H9 (cell line): ENCODE measurements around the gene SPCS3. TPM values are rescaled to one million over a fixed set of nuclear protein-coding genes. Genes with fewer than 3 reads are reported as not detected.

Experiments used
- DNase-seq: peaks from one replicate; pipeline ENCODE4 v3.0.0-alpha.2; 2017
- H2AFZ ChIP-seq: one replicate; pipeline ENCODE4 v1.6.1; 2013; ENCODE audit warnings: mild to moderate bottlenecking, low read length, control low read depth, moderate library complexity
- H2AK5ac ChIP-seq: 2 replicates; pipeline ENCODE4 v1.6.1; 2013; ENCODE audit warnings: low read length, control low read depth, mixed read lengths; ENCODE audit not compliant: insufficient read length
- H2BK120ac ChIP-seq: one replicate; pipeline ENCODE4 v1.6.1; 2013; ENCODE audit warnings: low read depth, mild to moderate bottlenecking, low read length, control low read depth, inconsistent platforms; ENCODE audit not compliant: poor library complexity, severe bottlenecking
- H2BK12ac ChIP-seq: 2 replicates; pipeline ENCODE4 v1.6.1; 2013; ENCODE audit warnings: low read length, control low read depth, mixed read lengths, low read depth; ENCODE audit not compliant: insufficient read length
- H2BK15ac ChIP-seq: 2 replicates; pipeline ENCODE4 v1.6.1; 2013; ENCODE audit warnings: low read depth, low read length, control low read depth
- H2BK20ac ChIP-seq: one replicate; pipeline ENCODE4 v1.6.1; 2013; ENCODE audit warnings: low read depth, mild to moderate bottlenecking, low read length, control low read depth, inconsistent platforms; ENCODE audit not compliant: poor library complexity, severe bottlenecking
- H2BK5ac ChIP-seq: 2 replicates; pipeline ENCODE4 v1.6.1; 2013; ENCODE audit warnings: low read length, control low read depth, mixed read lengths; ENCODE audit not compliant: insufficient read length
- H3K14ac ChIP-seq: 2 replicates; pipeline ENCODE4 v1.6.1; 2013; ENCODE audit warnings: low read length, control low read depth; ENCODE audit not compliant: insufficient read depth
- H3K18ac ChIP-seq: 2 replicates; pipeline ENCODE4 v1.6.1; 2013; ENCODE audit warnings: low read depth, mild to moderate bottlenecking, mixed read lengths, low read length, control low read depth; ENCODE audit not compliant: insufficient read length
- H3K23ac ChIP-seq: 2 replicates; pipeline ENCODE4 v1.6.1; 2013; ENCODE audit warnings: low read length, control low read depth, mixed read lengths, low read depth; ENCODE audit not compliant: insufficient read length
- H3K23me2 ChIP-seq: 2 replicates; pipeline ENCODE4 v1.6.1; 2013; ENCODE audit warnings: low read depth, mild to moderate bottlenecking, mixed read lengths, low read length, control low read depth; ENCODE audit not compliant: insufficient read length, poor library complexity, severe bottlenecking
- H3K27ac ChIP-seq: 2 replicates; pipeline ENCODE4 v1.5.1; 2013; ENCODE audit warnings: low read length, control low read depth, mixed read lengths, low read depth; ENCODE audit not compliant: insufficient read length
- H3K27me3 ChIP-seq: 2 replicates; pipeline ENCODE4 v1.6.1; 2013; ENCODE audit warnings: low read length, control low read depth, inconsistent platforms; ENCODE audit not compliant: insufficient read depth
- H3K4ac ChIP-seq: 2 replicates; pipeline ENCODE4 v1.6.1; 2013; ENCODE audit warnings: low read depth, mild to moderate bottlenecking, control low read depth, inconsistent platforms, low read length, moderate library complexity
- H3K4me1 ChIP-seq: 2 replicates; pipeline ENCODE4 v1.6.1; 2013; ENCODE audit warnings: low read length, control low read depth, inconsistent platforms; ENCODE audit not compliant: insufficient read depth
- H3K4me2 ChIP-seq: 2 replicates; pipeline ENCODE4 v1.6.1; 2013; ENCODE audit warnings: low read length, control low read depth, mixed read lengths; ENCODE audit not compliant: insufficient read length, insufficient read depth
- H3K56ac ChIP-seq: 2 replicates; pipeline ENCODE4 v1.6.1; 2013; ENCODE audit warnings: low read depth, mild to moderate bottlenecking, mixed read lengths, low read length, control low read depth; ENCODE audit not compliant: insufficient read length
- H3K79me1 ChIP-seq: 2 replicates; pipeline ENCODE4 v1.6.1; 2013; ENCODE audit warnings: low read depth, mild to moderate bottlenecking, moderate library complexity, low read length, control low read depth, inconsistent platforms; ENCODE audit not compliant: insufficient read depth, poor library complexity, severe bottlenecking
- H3K79me2 ChIP-seq: 2 replicates; pipeline ENCODE4 v1.6.1; 2013; ENCODE audit warnings: low read length, control low read depth, inconsistent platforms; ENCODE audit not compliant: insufficient read depth
- H3K9ac ChIP-seq: 2 replicates; pipeline ENCODE4 v1.6.1; 2013; ENCODE audit warnings: low read length, control low read depth, mixed read lengths; ENCODE audit not compliant: insufficient read length; ENCODE audit errors: extremely low read depth
- H3K9me3 ChIP-seq: one replicate; pipeline ENCODE4 v1.6.1; 2013; ENCODE audit warnings: low read depth, low read length, inconsistent platforms; ENCODE audit not compliant: control insufficient read depth
- H3T11ph ChIP-seq: one replicate; pipeline ENCODE4 v1.6.1; 2013; ENCODE audit warnings: mild to moderate bottlenecking, low read length, control low read depth, inconsistent platforms
- H4K20me1 ChIP-seq: one replicate; pipeline ENCODE4 v1.6.1; 2013; ENCODE audit not compliant: control insufficient read depth, insufficient read length, insufficient read depth
- H4K5ac ChIP-seq: 2 replicates; pipeline ENCODE4 v1.6.1; 2013; ENCODE audit warnings: low read depth, mild to moderate bottlenecking, mixed read lengths, low read length, control low read depth; ENCODE audit not compliant: insufficient read length
- H4K8ac ChIP-seq: replicated peaks from 2 replicates; pipeline ENCODE4 v1.6.1; 2013; ENCODE audit warnings: low read length, control low read depth, mixed read lengths, low read depth; ENCODE audit not compliant: insufficient read length
- H4K91ac ChIP-seq: 2 replicates; pipeline ENCODE4 v1.6.1; 2013; ENCODE audit warnings: low read depth, mild to moderate bottlenecking, moderate library complexity, mixed read lengths, low read length, control low read depth; ENCODE audit not compliant: insufficient read length
- H3K27ac Mint-ChIP-seq, 3 experiments: 2 replicates in 2 of 3; 3 replicates in 1 of 3; pipeline ENCODE4 v1.8.0; 2020 to 2021; ENCODE audit warnings: mixed read lengths in 3 of 3, mild to moderate bottlenecking in 1 of 3, moderate library complexity in 1 of 3
- H3K27me3 Mint-ChIP-seq: 2 replicates; pipeline ENCODE4 v1.8.0; 2021; ENCODE audit warnings: low read depth, mild to moderate bottlenecking, moderate library complexity, mixed read lengths
- H3K36me3 Mint-ChIP-seq, 3 experiments: 2 replicates in 2 of 3; 3 replicates in 1 of 3; pipeline ENCODE4 v1.8.0; 2020 to 2021; ENCODE audit warnings: low read depth in 3 of 3, mixed read lengths in 3 of 3; ENCODE audit not compliant: insufficient read depth in 1 of 3
- H3K4me1 Mint-ChIP-seq, 2 experiments: 2 replicates each; pipeline ENCODE4 v1.8.0; 2020; ENCODE audit warnings: mixed read lengths in 2 of 2
- H3K4me3 Mint-ChIP-seq, 2 experiments: 2 replicates in 1 of 2; 3 replicates in 1 of 2; pipeline ENCODE4 v1.8.0; 2020 to 2021; ENCODE audit warnings: mild to moderate bottlenecking in 2 of 2, mixed read lengths in 2 of 2, moderate library complexity in 1 of 2
- H3K9me3 Mint-ChIP-seq, 2 experiments: 2 replicates in 1 of 2; 3 replicates in 1 of 2; pipeline ENCODE4 v1.8.0; 2020; ENCODE audit warnings: mild to moderate bottlenecking in 2 of 2, mixed read lengths in 2 of 2, moderate library complexity in 1 of 2
- total RNA-seq: library from RNA; stranded (reverse); gene quantifications from 2 replicates; pipeline ENCODE4 v1.2.1, GENCODE V29; 2021
- TF ChIP-seq, protein P1 (sequence below): fragments of 200-600 bp; sonication (generic); conservative IDR thresholded peaks from 3 replicates; pipeline ENCODE4 v1.8.0; 2021; ENCODE audit warnings: antibody characterized with exemption, mild to moderate bottlenecking

Gene SPCS3
- total RNA-seq, 1 experiment from 2014 or later = 113 TPM

DNA sequence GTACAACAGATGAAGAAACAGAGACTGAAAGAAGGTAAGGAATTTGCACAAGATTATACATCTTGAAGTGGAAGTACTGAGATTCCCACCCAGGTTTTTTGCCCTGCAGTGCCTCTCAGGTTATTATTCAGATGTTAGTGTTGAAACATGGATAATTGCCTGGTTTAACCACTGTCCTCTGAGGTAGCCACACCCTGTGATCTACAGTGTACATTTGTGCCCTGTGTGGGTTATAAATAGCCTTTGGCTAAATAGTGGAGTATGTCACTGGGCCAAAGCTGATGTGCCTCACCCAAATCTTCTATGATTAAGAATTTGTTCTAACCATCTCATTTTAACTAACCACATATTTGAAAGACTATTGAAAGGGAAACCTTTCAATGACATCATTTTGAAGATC lies 45.3 kb upstream of the SPCS3 start:
- H4K8ac ChIP-seq = no peak overlapping the region

More for the DNA sequence above, 45.3 kb upstream of the SPCS3 start:
- Histone ChIP-seq H3K23ac (no peak overlapping the region), H3K9ac (no peak overlapping the region), H2BK5ac (no peak overlapping the region), H2BK20ac (no peak overlapping the region), H4K20me1 (no peaks in the 10 kb centered on the region), H3K4ac (no peak overlapping the region), H3K9me3 (no peaks in the 10 kb centered on the region), H3K79me1 (no peaks in the 10 kb centered on the region), H4K5ac (no peak overlapping the region), H3K18ac (no peak overlapping the region), H2BK120ac (no peak overlapping the region), H2BK12ac (no peak overlapping the region), H3T11ph (no peak overlapping the region), H3K4me2 (no peak overlapping the region), H3K27ac (no peak overlapping the region), H3K79me2 (no peaks in the 10 kb centered on the region), H3K14ac (no peak overlapping the region), H2BK15ac (no peak overlapping the region), H2AK5ac (no peak overlapping the region), H4K91ac (no peak overlapping the region), H3K23me2 (no peaks in the 10 kb centered on the region), H3K27me3 (no peaks in the 10 kb centered on the region), H3K56ac (no peak overlapping the region), H2AFZ (no peak overlapping the region), H3K4me1 (no peaks in the 10 kb centered on the region; the same call in 1 of the 2 replicates)
- H3K9me3 Mint-ChIP-seq = peaks cover under 1% of the 10 kb centered on the region in 2 experiments; a peak in 1 of 5 replicates
- DNase-seq = no peak
- TF ChIP-seq, protein P1, sequence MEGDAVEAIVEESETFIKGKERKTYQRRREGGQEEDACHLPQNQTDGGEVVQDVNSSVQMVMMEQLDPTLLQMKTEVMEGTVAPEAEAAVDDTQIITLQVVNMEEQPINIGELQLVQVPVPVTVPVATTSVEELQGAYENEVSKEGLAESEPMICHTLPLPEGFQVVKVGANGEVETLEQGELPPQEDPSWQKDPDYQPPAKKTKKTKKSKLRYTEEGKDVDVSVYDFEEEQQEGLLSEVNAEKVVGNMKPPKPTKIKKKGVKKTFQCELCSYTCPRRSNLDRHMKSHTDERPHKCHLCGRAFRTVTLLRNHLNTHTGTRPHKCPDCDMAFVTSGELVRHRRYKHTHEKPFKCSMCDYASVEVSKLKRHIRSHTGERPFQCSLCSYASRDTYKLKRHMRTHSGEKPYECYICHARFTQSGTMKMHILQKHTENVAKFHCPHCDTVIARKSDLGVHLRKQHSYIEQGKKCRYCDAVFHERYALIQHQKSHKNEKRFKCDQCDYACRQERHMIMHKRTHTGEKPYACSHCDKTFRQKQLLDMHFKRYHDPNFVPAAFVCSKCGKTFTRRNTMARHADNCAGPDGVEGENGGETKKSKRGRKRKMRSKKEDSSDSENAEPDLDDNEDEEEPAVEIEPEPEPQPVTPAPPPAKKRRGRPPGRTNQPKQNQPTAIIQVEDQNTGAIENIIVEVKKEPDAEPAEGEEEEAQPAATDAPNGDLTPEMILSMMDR = no peak
- H3K27me3 Mint-ChIP-seq = no peaks in the 10 kb centered on the region
- no peak overlapping the region for H3K4me3 Mint-ChIP-seq
- H3K36me3 Mint-ChIP-seq = no peaks in the 10 kb centered on the region
- H3K27ac Mint-ChIP-seq = no peak overlapping the region
- peaks cover 10 to 13% of the 10 kb centered on the region in 2 experiments; a peak in 3 of 4 replicates for H3K4me1 Mint-ChIP-seq
